A673 (cell line): ENCODE results near the gene ANKRD28. TPM values are rescaled to one million over a fixed set of nuclear protein-coding genes. Genes with fewer than 3 reads are reported as not detected.
"Not testable (repeated sequence)": the region's sequence is repeated elsewhere in the genome, so short reads cannot be mapped to it uniquely, and the experiment has no call there.

Source experiments
- BruUV-seq: library from RNA; stranded (reverse); fragments of 400-500 nt; replicated peaks from 2 replicates; lab custom pipeline; 2021; lab: Mats Ljungman, UMichigan
- CTCF ChIA-PET: fragments of 300-600 bp; sonication (Branson Sonifier 250); formaldehyde crosslinking; loops from one replicate; lab custom pipeline; 2022; ENCODE audit warnings: antibody characterized with exemption; lab: Charles Lee
- POLR2A ChIA-PET: fragments of 300-600 bp; sonication (Branson Sonifier 250); formaldehyde crosslinking; loops from one replicate; lab custom pipeline; 2022; ENCODE audit warnings: antibody characterized with exemption; ENCODE audit not compliant: low non-redundant PET; lab: Charles Lee
- DNase-seq: peaks from one replicate; pipeline ENCODE4 v3.0.0-alpha.2; 2015; ENCODE audit warnings: low spot score
- H3K27ac ChIP-seq: fragments of 200-600 bp; sonication (generic); 2 replicates; pipeline ENCODE4 v1.5.1; 2016; ENCODE audit warnings: mixed run types, low read depth, mild to moderate bottlenecking, mixed read lengths, antibody characterized with exemption, low read length; ENCODE audit not compliant: poor library complexity, severe bottlenecking
- H3K27me3 ChIP-seq: fragments of 200-600 bp; sonication (generic); replicated peaks from 2 replicates; pipeline ENCODE4 v1.6.1; 2017; ENCODE audit warnings: mixed run types, low read depth, mild to moderate bottlenecking, mixed read lengths, antibody characterized with exemption, low read length; ENCODE audit not compliant: insufficient read depth, poor library complexity
- H3K36me3 ChIP-seq: fragments of 200-600 bp; sonication (generic); 2 replicates; pipeline ENCODE4 v1.6.1; 2016; ENCODE audit warnings: mixed run types, mild to moderate bottlenecking, mixed read lengths, antibody characterized with exemption, low read length; ENCODE audit not compliant: insufficient read depth, poor library complexity, severe bottlenecking
- H3K4me1 ChIP-seq: fragments of 200-600 bp; sonication (generic); 2 replicates; pipeline ENCODE4 v1.6.1; 2017; ENCODE audit warnings: mixed run types, mild to moderate bottlenecking, mixed read lengths, antibody characterized with exemption, low read length; ENCODE audit not compliant: insufficient read depth, poor library complexity, severe bottlenecking
- H3K4me3 ChIP-seq: fragments of 200-600 bp; sonication (generic); 2 replicates; pipeline ENCODE4 v1.5.1; 2016; ENCODE audit warnings: low read depth, mixed run types, mild to moderate bottlenecking, mixed read lengths, low read length; ENCODE audit not compliant: poor library complexity, severe bottlenecking
- H3K9me3 ChIP-seq: fragments of 200-600 bp; sonication (generic); 2 replicates; pipeline ENCODE4 v1.6.1; 2016; ENCODE audit warnings: mixed run types, low read depth, mild to moderate bottlenecking, mixed read lengths, antibody characterized with exemption, low read length; ENCODE audit not compliant: poor library complexity, severe bottlenecking
- EZH2 ChIP-seq: fragments of 200-600 bp; sonication (generic); IDR thresholded peaks from 2 replicates; pipeline ENCODE4 v1.6.1; 2017; ENCODE audit warnings: borderline replicate concordance, low read depth, mild to moderate bottlenecking, mixed read lengths, antibody characterized with exemption, low read length; ENCODE audit not compliant: poor library complexity, severe bottlenecking
- intact Hi-C: fragments of 100-400 bp; cut with micrococcal nuclease; formaldehyde crosslinking; loops from one replicate; pipeline ENCODE4 v1.10.0; 2022; ENCODE audit not compliant: unreplicated experiment
- total RNA-seq: library from RNA; stranded (reverse); gene quantifications from 2 replicates; pipeline ENCODE4 v1.2.3, GENCODE V29; 2021
- TF ChIP-seq, protein P1 (sequence below): fragments of 300-800, 200-600 bp; sonication (generic); conservative IDR thresholded peaks from 2 replicates; pipeline ENCODE4 v1.5.1; 2017; ENCODE audit warnings: low read depth, mild to moderate bottlenecking, antibody characterized with exemption, low read length, moderate library complexity, mixed read lengths

ANKRD28 gene
- total RNA-seq, 1 experiment from 2014 or later, result 29.9 TPM

DNA sequence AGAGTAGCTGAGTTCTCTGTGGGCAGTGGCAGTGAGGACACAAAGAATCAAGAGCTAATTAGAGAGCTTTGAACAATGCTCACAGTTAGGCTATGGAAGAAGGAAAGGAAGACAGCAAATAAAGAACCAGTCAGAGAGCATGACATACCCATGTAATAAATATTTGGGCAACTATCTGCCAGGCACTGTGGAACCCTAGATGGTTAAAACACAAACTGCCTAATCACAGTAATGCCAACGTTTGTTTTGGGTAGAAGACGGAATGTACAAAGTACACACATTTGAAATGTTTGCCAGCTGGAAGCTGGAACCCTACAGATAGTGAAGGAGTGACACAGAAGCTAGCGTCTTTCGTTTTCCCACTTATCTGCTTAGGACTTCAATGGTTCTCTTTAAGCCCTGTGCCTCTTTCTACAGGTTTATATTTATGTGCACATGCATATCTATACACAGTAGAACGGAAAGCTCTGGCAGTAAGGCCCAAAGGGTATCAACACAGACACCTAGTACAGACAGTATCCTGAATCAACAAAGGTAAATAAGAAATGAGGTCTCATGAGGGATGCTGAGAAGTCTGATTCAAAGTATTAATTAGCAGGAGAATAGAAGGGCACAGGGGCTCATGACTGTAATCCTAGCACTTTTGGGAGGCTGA lies 44.6 kb downstream of the ANKRD28 start:
- Histone ChIP-seq H3K27ac (no peak overlapping the region), H3K36me3 (no peaks in the 10 kb centered on the region), H3K4me3 (no peak overlapping the region), H3K9me3 (no peaks in the 10 kb centered on the region), H3K4me1 (peaks cover 4% of the 10 kb centered on the region), H3K27me3 (no peaks in the 10 kb centered on the region)
- DNase-seq, result no peak
- intact Hi-C loops, result no loop called here
- no TSS peak for BruUV-seq
- POLR2A ChIA-PET, result no interaction called here
- TF ChIP-seq, protein P1, sequence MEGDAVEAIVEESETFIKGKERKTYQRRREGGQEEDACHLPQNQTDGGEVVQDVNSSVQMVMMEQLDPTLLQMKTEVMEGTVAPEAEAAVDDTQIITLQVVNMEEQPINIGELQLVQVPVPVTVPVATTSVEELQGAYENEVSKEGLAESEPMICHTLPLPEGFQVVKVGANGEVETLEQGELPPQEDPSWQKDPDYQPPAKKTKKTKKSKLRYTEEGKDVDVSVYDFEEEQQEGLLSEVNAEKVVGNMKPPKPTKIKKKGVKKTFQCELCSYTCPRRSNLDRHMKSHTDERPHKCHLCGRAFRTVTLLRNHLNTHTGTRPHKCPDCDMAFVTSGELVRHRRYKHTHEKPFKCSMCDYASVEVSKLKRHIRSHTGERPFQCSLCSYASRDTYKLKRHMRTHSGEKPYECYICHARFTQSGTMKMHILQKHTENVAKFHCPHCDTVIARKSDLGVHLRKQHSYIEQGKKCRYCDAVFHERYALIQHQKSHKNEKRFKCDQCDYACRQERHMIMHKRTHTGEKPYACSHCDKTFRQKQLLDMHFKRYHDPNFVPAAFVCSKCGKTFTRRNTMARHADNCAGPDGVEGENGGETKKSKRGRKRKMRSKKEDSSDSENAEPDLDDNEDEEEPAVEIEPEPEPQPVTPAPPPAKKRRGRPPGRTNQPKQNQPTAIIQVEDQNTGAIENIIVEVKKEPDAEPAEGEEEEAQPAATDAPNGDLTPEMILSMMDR, result no peak
- no peak for TF ChIP-seq EZH2
- CTCF ChIA-PET, result no interaction called here

DNA sequence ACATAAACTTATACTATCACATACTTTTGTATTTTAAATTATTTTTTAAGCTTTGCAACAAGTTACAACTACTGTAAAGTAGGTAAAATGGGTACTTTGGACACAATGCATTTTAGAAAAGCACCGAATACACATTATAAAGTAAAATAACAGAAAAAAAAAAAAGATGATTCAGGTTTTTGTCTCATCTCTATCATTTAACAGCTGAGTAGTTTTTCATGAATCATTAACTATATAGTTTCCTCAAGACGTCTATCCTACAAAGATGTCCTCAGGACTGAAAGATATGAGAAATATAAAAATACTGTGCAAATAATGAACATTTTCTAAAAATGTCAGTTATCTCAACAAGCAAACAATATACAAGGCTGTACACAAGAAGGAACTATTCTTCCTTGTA lies 46.9 kb downstream of the ANKRD28 start:
- no TSS peak for BruUV-seq
- CTCF ChIA-PET, result no interaction called here
- TF ChIP-seq, protein P1, result no peak
- TF ChIP-seq EZH2, result no peak
- Histone ChIP-seq H3K27me3 (no peaks in the 10 kb centered on the region), H3K4me3 (no peak overlapping the region), H3K36me3 (no peaks in the 10 kb centered on the region), H3K9me3 (no peaks in the 10 kb centered on the region), H3K27ac (no peak overlapping the region), H3K4me1 (peaks cover 4% of the 10 kb centered on the region)
- intact Hi-C loops, result no loop called here
- DNase-seq, result no peak
- POLR2A ChIA-PET, result no interaction called here

DNA sequence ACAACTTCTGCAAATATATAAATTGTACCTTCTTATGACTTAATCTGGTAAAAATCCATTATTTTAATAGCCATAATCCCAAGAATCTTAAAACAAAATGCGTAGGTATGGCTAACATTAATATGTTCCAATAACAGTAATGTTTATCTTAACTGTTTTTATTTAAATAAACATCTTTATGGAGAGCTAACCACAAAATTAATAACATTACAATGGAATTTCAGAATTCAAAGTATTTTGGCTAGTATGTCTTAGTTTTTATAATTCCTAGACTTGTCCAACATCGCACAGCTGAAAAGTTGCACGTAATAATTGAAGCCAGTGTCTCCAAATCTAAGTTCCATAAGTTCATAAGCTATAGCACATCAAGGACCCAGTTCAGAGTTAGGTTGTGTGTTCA lies 47.6 kb downstream of the ANKRD28 start:
- CTCF ChIA-PET, result no interaction called here
- no TSS peak for BruUV-seq

DNA sequence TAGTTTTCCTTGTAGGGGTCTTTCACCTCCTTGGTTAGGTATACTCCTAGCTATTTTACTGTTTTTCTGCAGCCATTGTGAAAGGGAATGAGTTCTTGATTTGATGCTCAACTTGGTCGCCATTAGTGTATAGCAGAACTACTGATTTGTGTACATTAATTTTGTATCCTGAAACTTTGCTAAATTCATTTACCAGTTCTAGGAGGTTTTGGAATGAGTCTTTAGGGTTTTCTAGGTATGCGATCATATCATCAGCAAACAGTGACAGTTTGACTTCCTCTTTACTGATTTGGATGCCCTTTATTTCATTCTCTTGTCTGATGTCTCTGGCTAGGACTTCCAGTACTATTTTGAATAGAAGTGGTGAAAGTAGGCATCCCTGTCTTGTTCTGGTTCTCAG lies 51.9 kb downstream of the ANKRD28 start:
- BruUV-seq, H3K27ac ChIP-seq, H3K36me3 ChIP-seq, CTCF ChIA-PET, POLR2A ChIA-PET, H3K4me3 ChIP-seq, intact Hi-C loops, H3K4me1 ChIP-seq, H3K9me3 ChIP-seq, DNase-seq, H3K27me3 ChIP-seq: not testable (repeated sequence)

More for the DNA sequence above, 47.6 kb downstream of the ANKRD28 start:
- POLR2A ChIA-PET, result no interaction called here
- intact Hi-C loops, result no loop called here
- H3K4me3 ChIP-seq, result no peak overlapping the region
- H3K36me3 ChIP-seq, result no peaks in the 10 kb centered on the region
- no peak for DNase-seq
- no peaks in the 10 kb centered on the region for H3K9me3 ChIP-seq
- no peak overlapping the region for H3K27ac ChIP-seq
- no peaks in the 10 kb centered on the region for H3K4me1 ChIP-seq
- no peaks in the 10 kb centered on the region for H3K27me3 ChIP-seq
- TF ChIP-seq, protein P1, result no peak
- no peak for TF ChIP-seq EZH2
